SH-SY5Y (cell line): ENCODE results near the gene TENM4.

Experiments
- GATA2 ChIP-seq: IDR thresholded peaks from 2 replicates; pipeline ENCODE4 v1.6.1; 2011; ENCODE audit warnings: mild to moderate bottlenecking, low read depth, low read length
- GATA3 ChIP-seq: IDR thresholded peaks from 2 replicates; pipeline ENCODE4 v1.6.1; 2011; ENCODE audit warnings: low read depth, mild to moderate bottlenecking, low read length, moderate library complexity

DNA sequence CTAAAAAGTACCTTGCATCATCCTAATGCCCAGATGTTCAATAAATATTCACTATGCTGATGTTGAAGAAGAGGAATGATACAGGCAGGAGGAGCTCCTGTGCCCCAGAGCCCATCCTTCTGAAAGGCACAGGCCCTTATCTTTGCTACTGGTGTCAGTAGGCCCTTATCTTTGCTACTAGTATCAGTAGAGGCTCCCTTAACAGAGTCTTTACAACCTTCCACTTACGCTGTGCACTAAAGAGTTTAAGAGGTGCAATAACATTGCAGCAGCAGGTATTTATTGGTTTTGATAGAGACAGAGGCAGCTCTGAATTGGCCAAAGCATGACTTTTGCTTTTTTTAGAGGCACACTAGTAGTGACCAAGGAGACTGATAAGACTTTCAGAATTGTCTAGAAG lies 174.4 kb downstream of the TENM4 start:
- TF ChIP-seq GATA3, result no peak
- no peak for TF ChIP-seq GATA2
